Keratinocyte (primary cell): Measurements from ENCODE around the gene DEFB123. TPM values are rescaled to one million over a fixed set of nuclear protein-coding genes. Genes with fewer than 3 reads are reported as not detected.
A peak's percentile ranks its signal among the peaks of the same experiment; 100 is the strongest.

Source experiments
- DNase-seq: peaks from one replicate; pipeline ENCODE4 v3.0.0-alpha.2; 2011; ENCODE audit warnings: low read depth, missing footprints, low spot score
- FAIRE-seq: peaks from 2 replicates; lab custom pipeline; 2011; peaks lifted over from hg19 to GRCh38; lab: Jason Lieb, UNC
- H2AFZ ChIP-seq: 2 replicates; pipeline ENCODE4 v1.6.0; 2012; ENCODE audit warnings: low read length, control low read depth, inconsistent platforms; ENCODE audit not compliant: control insufficient read depth
- H3K27ac ChIP-seq: 2 replicates; pipeline ENCODE4 v1.5.1; 2011; ENCODE audit warnings: low read length; ENCODE audit not compliant: control insufficient read depth, insufficient read depth
- H3K27me3 ChIP-seq: 3 replicates; pipeline ENCODE4 v1.6.0; 2011; ENCODE audit warnings: low read length; ENCODE audit not compliant: control insufficient read depth, insufficient read depth; ENCODE audit errors: extremely low read depth
- H3K36me3 ChIP-seq, 2 experiments: 2 replicates in 1 of 2; 3 replicates in 1 of 2; pipeline ENCODE4 v1.5.1; 2011; ENCODE audit warnings: low read length in 2 of 2, mild to moderate bottlenecking in 1 of 2; ENCODE audit not compliant: control insufficient read depth in 2 of 2, insufficient read depth in 2 of 2; ENCODE audit errors: extremely low read depth in 1 of 2
- H3K4me1 ChIP-seq: 3 replicates; pipeline ENCODE4 v1.5.1; 2011; ENCODE audit warnings: low read length; ENCODE audit not compliant: control insufficient read depth, insufficient read depth; ENCODE audit errors: extremely low read depth
- H3K4me2 ChIP-seq: 3 replicates; pipeline ENCODE4 v1.6.0; 2011; ENCODE audit warnings: low read depth, low read length; ENCODE audit not compliant: control insufficient read depth, insufficient read depth; ENCODE audit errors: extremely low read depth
- H3K4me3 ChIP-seq, 3 experiments: fragments of 200-600 bp in 1 of 3; sonication (generic) in 1 of 3; 2 replicates in 2 of 3; 3 replicates in 1 of 3; pipeline ENCODE4 v1.5.1; 2011 to 2016; ENCODE audit warnings: low read length in 3 of 3, mild to moderate bottlenecking in 3 of 3, control low read depth in 2 of 3, inconsistent platforms in 1 of 3, low read depth in 1 of 3, mixed read lengths in 1 of 3, mixed run types in 1 of 3, moderate library complexity in 1 of 3; ENCODE audit not compliant: control insufficient read depth in 2 of 3, insufficient read depth in 2 of 3; ENCODE audit errors: extremely low read depth in 1 of 3
- H3K79me2 ChIP-seq: 2 replicates; pipeline ENCODE4 v1.6.0; 2012; ENCODE audit warnings: low read length; ENCODE audit not compliant: control insufficient read depth, insufficient read depth
- H3K9ac ChIP-seq: 3 replicates; pipeline ENCODE4 v1.6.0; 2011; ENCODE audit warnings: low read length; ENCODE audit not compliant: control insufficient read depth, insufficient read depth; ENCODE audit errors: extremely low read depth
- H3K9me1 ChIP-seq: 3 replicates; pipeline ENCODE4 v1.6.0; 2011; ENCODE audit warnings: low read length; ENCODE audit not compliant: control insufficient read depth, insufficient read depth; ENCODE audit errors: extremely low read depth
- H3K9me3 ChIP-seq: 2 replicates; pipeline ENCODE4 v1.5.1; 2012; ENCODE audit warnings: low read depth, low read length; ENCODE audit not compliant: control insufficient read depth
- H4K20me1 ChIP-seq: 3 replicates; pipeline ENCODE4 v1.6.0; 2011; ENCODE audit warnings: low read length; ENCODE audit not compliant: control insufficient read depth, insufficient read depth; ENCODE audit errors: extremely low read depth
- EZH2 ChIP-seq: IDR thresholded peaks from one replicate; pipeline ENCODE4 v1.6.1; 2012; ENCODE audit warnings: inconsistent platforms, mild to moderate bottlenecking, low read length, moderate library complexity
- dilution Hi-C: fragments of 300-500 bp; cut with MboI; formaldehyde crosslinking; loops from one replicate; pipeline ENCODE4 v1.7.0; 2020; ENCODE audit warnings: low sequenced_read_pairs; ENCODE audit not compliant: extremely low pct_ligation_motif_present
- polyA plus RNA-seq, 5 experiments: library from polyadenylated mRNA; depleted of rRNA in 3 of 5; stranded (reverse) in 3 of 5; stranded (forward) in 1 of 5; unstranded in 1 of 5; fragments of >200 nt; gene quantifications; 1 replicate in 1 of 5; 2 replicates in 3 of 5; 3 replicates in 1 of 5; pipeline versions ENCODE4 v1.2.1 to v1.2.3, GENCODE V29; 2011 to 2012; ENCODE audit warnings: missing spikeins in 2 of 5, low read depth in 1 of 5, low replicate concordance in 1 of 5
- TF ChIP-seq, protein P1 (sequence below), 3 experiments: IDR thresholded peaks in 1 of 3; conservative IDR thresholded peaks in 1 of 3; optimal IDR thresholded peaks in 1 of 3; 2 replicates in 2 of 3; 3 replicates in 1 of 3; pipeline versions ENCODE3 to v1.5.1; 2011; ENCODE audit warnings: low read length in 3 of 3, mild to moderate bottlenecking in 3 of 3, moderate library complexity in 2 of 3, control low read depth in 1 of 3, inconsistent platforms in 1 of 3; ENCODE audit not compliant: insufficient read depth in 2 of 3; ENCODE audit errors: extremely low read depth in 1 of 3

The DEFB123 gene
- polyA plus RNA-seq, 1 donor (not counting 4 experiments of a cell fraction or from before 2014, with no cell fraction given), result not detected

DNA sequence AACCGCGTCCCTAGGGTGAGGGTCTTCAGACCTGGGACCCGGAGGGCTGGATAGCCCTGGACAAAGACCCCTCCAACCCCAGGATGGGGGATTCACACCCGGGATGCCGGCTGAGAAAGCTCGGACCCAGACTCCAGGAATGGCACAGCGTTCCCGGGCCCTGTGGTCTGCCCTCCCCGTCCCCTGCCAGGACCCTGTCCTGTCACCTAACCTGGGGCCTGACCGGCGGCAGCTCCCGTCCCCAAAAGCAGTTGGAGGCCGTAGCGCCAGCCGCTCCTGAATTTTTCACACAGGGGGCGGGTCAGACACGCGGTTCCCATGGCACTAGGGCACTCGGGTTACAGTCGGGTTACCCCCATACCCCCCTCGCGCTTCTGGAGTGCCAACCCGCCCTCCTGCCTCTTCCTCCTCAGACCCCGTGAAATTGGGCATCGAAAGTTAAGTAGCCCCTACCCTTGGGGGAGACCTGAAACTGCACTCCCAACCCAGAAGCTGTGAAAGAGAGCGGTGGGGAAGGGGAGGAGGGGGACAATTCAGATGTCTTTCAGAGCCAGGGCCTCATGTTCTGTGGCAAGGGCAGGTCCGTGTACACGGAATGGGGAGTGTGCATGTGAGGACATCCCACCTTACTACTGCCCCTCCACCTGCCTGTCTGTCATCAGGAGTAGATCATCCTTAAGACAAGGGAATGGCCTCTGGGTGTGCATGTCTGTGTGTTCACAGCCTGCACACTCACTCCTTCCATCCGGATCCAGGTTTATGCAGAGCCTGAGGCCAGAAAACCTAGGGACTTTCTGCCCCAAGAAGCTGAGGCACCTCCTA is 35.3 kb downstream of the DEFB123 start:
- no peaks in the 10 kb centered on the region for H4K20me1 ChIP-seq
- H3K4me2 ChIP-seq, result no peak overlapping the region
- DNase-seq, result no peak
- no peak overlapping the region for H3K27ac ChIP-seq
- H3K27me3 ChIP-seq, result peaks cover 19% of the 10 kb centered on the region
- H3K4me3 ChIP-seq, result no peak overlapping the region
- no peak overlapping the region for H3K9ac ChIP-seq
- H3K9me1 ChIP-seq, result no peaks in the 10 kb centered on the region
- dilution Hi-C loops, result no loop called here
- H3K79me2 ChIP-seq, result no peaks in the 10 kb centered on the region
- H2AFZ ChIP-seq, result no peak overlapping the region
- H3K36me3 ChIP-seq, result no peaks in the 10 kb centered on the region
- no peaks in the 10 kb centered on the region for H3K9me3 ChIP-seq
- FAIRE-seq, result no peak
- no peaks in the 10 kb centered on the region for H3K4me1 ChIP-seq
- peak; percentile 79 for TF ChIP-seq EZH2
- TF ChIP-seq, protein P1, sequence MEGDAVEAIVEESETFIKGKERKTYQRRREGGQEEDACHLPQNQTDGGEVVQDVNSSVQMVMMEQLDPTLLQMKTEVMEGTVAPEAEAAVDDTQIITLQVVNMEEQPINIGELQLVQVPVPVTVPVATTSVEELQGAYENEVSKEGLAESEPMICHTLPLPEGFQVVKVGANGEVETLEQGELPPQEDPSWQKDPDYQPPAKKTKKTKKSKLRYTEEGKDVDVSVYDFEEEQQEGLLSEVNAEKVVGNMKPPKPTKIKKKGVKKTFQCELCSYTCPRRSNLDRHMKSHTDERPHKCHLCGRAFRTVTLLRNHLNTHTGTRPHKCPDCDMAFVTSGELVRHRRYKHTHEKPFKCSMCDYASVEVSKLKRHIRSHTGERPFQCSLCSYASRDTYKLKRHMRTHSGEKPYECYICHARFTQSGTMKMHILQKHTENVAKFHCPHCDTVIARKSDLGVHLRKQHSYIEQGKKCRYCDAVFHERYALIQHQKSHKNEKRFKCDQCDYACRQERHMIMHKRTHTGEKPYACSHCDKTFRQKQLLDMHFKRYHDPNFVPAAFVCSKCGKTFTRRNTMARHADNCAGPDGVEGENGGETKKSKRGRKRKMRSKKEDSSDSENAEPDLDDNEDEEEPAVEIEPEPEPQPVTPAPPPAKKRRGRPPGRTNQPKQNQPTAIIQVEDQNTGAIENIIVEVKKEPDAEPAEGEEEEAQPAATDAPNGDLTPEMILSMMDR (optimal IDR thresholded peaks at IDR 0.05 in 1 of 3, IDR thresholded peaks at IDR 0.05 in 1 of 3, conservative IDR thresholded peaks at IDR 0.05 in 1 of 3; ENCODE audit: extremely low read depth in 1 of 3, insufficient read depth in 2 of 3, low read length in 3 of 3), result no peak

DNA sequence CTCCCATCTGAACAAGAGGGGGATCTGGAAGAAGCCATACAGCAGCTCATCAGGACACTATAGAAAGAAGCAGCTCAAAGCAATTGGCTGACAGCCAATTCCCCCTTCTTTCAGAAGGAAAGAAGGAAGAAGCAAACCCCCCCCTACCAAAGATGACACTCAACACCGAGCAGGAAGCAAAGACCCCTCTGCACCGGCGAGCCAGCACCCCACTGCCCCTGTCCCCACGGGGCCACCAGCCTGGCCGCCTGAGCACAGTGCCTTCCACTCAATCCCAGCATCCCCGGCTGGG is 35.8 kb downstream of the DEFB123 start:
- no peaks in the 10 kb centered on the region for H3K36me3 ChIP-seq
- peaks cover 19% of the 10 kb centered on the region for H3K27me3 ChIP-seq
- no peak overlapping the region for H3K4me3 ChIP-seq
- no peaks in the 10 kb centered on the region for H3K4me1 ChIP-seq
- no peaks in the 10 kb centered on the region for H4K20me1 ChIP-seq
- TF ChIP-seq, protein P1 (optimal IDR thresholded peaks at IDR 0.05 in 1 of 3, IDR thresholded peaks at IDR 0.05 in 1 of 3, conservative IDR thresholded peaks at IDR 0.05 in 1 of 3; ENCODE audit: extremely low read depth in 1 of 3, insufficient read depth in 2 of 3, low read length in 3 of 3), result no peak
- no peak for TF ChIP-seq EZH2
- no peak overlapping the region for H2AFZ ChIP-seq
- no peaks in the 10 kb centered on the region for H3K79me2 ChIP-seq
- no peak overlapping the region for H3K9ac ChIP-seq
- no peak overlapping the region for H3K4me2 ChIP-seq
- no peak for FAIRE-seq
- dilution Hi-C loops, result no loop called here
- H3K9me3 ChIP-seq, result no peaks in the 10 kb centered on the region
- no peaks in the 10 kb centered on the region for H3K9me1 ChIP-seq
- DNase-seq, result no peak
- no peak overlapping the region for H3K27ac ChIP-seq
